Keratinocyte (primary cell): ENCODE data around the gene DACT1. TPM values are rescaled to one million over a fixed set of nuclear protein-coding genes. Genes with fewer than 3 reads are reported as not detected.

ENCODE experiments used
- DNase-seq: peaks from one replicate; pipeline ENCODE4 v3.0.0-alpha.2; 2011; ENCODE audit warnings: low read depth, missing footprints, low spot score
- FAIRE-seq: peaks from 2 replicates; lab custom pipeline; 2011; peaks lifted over from hg19 to GRCh38; lab: Jason Lieb, UNC
- H2AFZ ChIP-seq: 2 replicates; pipeline ENCODE4 v1.6.0; 2012; ENCODE audit warnings: low read length, control low read depth, inconsistent platforms; ENCODE audit not compliant: control insufficient read depth
- H3K27ac ChIP-seq: 2 replicates; pipeline ENCODE4 v1.5.1; 2011; ENCODE audit warnings: low read length; ENCODE audit not compliant: control insufficient read depth, insufficient read depth
- H3K27me3 ChIP-seq: 3 replicates; pipeline ENCODE4 v1.6.0; 2011; ENCODE audit warnings: low read length; ENCODE audit not compliant: control insufficient read depth, insufficient read depth; ENCODE audit errors: extremely low read depth
- H3K36me3 ChIP-seq, 2 experiments: 2 replicates in 1 of 2; 3 replicates in 1 of 2; pipeline ENCODE4 v1.5.1; 2011; ENCODE audit warnings: low read length in 2 of 2, mild to moderate bottlenecking in 1 of 2; ENCODE audit not compliant: control insufficient read depth in 2 of 2, insufficient read depth in 2 of 2; ENCODE audit errors: extremely low read depth in 1 of 2
- H3K4me1 ChIP-seq: 3 replicates; pipeline ENCODE4 v1.5.1; 2011; ENCODE audit warnings: low read length; ENCODE audit not compliant: control insufficient read depth, insufficient read depth; ENCODE audit errors: extremely low read depth
- H3K4me2 ChIP-seq: 3 replicates; pipeline ENCODE4 v1.6.0; 2011; ENCODE audit warnings: low read depth, low read length; ENCODE audit not compliant: control insufficient read depth, insufficient read depth; ENCODE audit errors: extremely low read depth
- H3K4me3 ChIP-seq, 3 experiments: fragments of 200-600 bp in 1 of 3; sonication (generic) in 1 of 3; 2 replicates in 2 of 3; 3 replicates in 1 of 3; pipeline ENCODE4 v1.5.1; 2011 to 2016; ENCODE audit warnings: low read length in 3 of 3, mild to moderate bottlenecking in 3 of 3, control low read depth in 2 of 3, inconsistent platforms in 1 of 3, low read depth in 1 of 3, mixed read lengths in 1 of 3, mixed run types in 1 of 3, moderate library complexity in 1 of 3; ENCODE audit not compliant: control insufficient read depth in 2 of 3, insufficient read depth in 2 of 3; ENCODE audit errors: extremely low read depth in 1 of 3
- H3K79me2 ChIP-seq: 2 replicates; pipeline ENCODE4 v1.6.0; 2012; ENCODE audit warnings: low read length; ENCODE audit not compliant: control insufficient read depth, insufficient read depth
- H3K9ac ChIP-seq: 3 replicates; pipeline ENCODE4 v1.6.0; 2011; ENCODE audit warnings: low read length; ENCODE audit not compliant: control insufficient read depth, insufficient read depth; ENCODE audit errors: extremely low read depth
- H3K9me1 ChIP-seq: 3 replicates; pipeline ENCODE4 v1.6.0; 2011; ENCODE audit warnings: low read length; ENCODE audit not compliant: control insufficient read depth, insufficient read depth; ENCODE audit errors: extremely low read depth
- H3K9me3 ChIP-seq: 2 replicates; pipeline ENCODE4 v1.5.1; 2012; ENCODE audit warnings: low read depth, low read length; ENCODE audit not compliant: control insufficient read depth
- H4K20me1 ChIP-seq: 3 replicates; pipeline ENCODE4 v1.6.0; 2011; ENCODE audit warnings: low read length; ENCODE audit not compliant: control insufficient read depth, insufficient read depth; ENCODE audit errors: extremely low read depth
- CTCF ChIP-seq, 3 experiments: IDR thresholded peaks in 1 of 3; conservative IDR thresholded peaks in 1 of 3; optimal IDR thresholded peaks in 1 of 3; 2 replicates in 2 of 3; 3 replicates in 1 of 3; pipeline versions ENCODE3 to v1.5.1; 2011; ENCODE audit warnings: low read length in 3 of 3, mild to moderate bottlenecking in 3 of 3, moderate library complexity in 2 of 3, control low read depth in 1 of 3, inconsistent platforms in 1 of 3; ENCODE audit not compliant: insufficient read depth in 2 of 3; ENCODE audit errors: extremely low read depth in 1 of 3
- EZH2 ChIP-seq: IDR thresholded peaks from one replicate; pipeline ENCODE4 v1.6.1; 2012; ENCODE audit warnings: inconsistent platforms, mild to moderate bottlenecking, low read length, moderate library complexity
- dilution Hi-C: fragments of 300-500 bp; cut with MboI; formaldehyde crosslinking; loops from one replicate; pipeline ENCODE4 v1.7.0; 2020; ENCODE audit warnings: low sequenced_read_pairs; ENCODE audit not compliant: extremely low pct_ligation_motif_present
- polyA plus RNA-seq, 5 experiments: library from polyadenylated mRNA; depleted of rRNA in 3 of 5; stranded (reverse) in 3 of 5; stranded (forward) in 1 of 5; unstranded in 1 of 5; fragments of >200 nt; gene quantifications; 1 replicate in 1 of 5; 2 replicates in 3 of 5; 3 replicates in 1 of 5; pipeline versions ENCODE4 v1.2.1 to v1.2.3, GENCODE V29; 2011 to 2012; ENCODE audit warnings: missing spikeins in 2 of 5, low read depth in 1 of 5, low replicate concordance in 1 of 5

DACT1 gene
- polyA plus RNA-seq, 1 donor (not counting 4 experiments of a cell fraction or from before 2014, with no cell fraction given), result 0.10 TPM

- Histone ChIP-seq H3K4me3 (no peak overlapping the region), H3K4me1 (no peaks in the 10 kb centered on the region), H3K9me1 (no peaks in the 10 kb centered on the region), H3K27ac (no peak overlapping the region), H3K36me3 (no peaks in the 10 kb centered on the region), H3K9ac (no peak overlapping the region), H3K79me2 (no peaks in the 10 kb centered on the region), H2AFZ (no peak overlapping the region), H4K20me1 (no peaks in the 10 kb centered on the region), H3K9me3 (no peaks in the 10 kb centered on the region), H3K27me3 (no peaks in the 10 kb centered on the region), H3K4me2 (no peak overlapping the region)
- DNase-seq (no peak), FAIRE-seq (no peak)
- TF ChIP-seq CTCF (optimal IDR thresholded peaks at IDR 0.05 in 1 of 3, IDR thresholded peaks at IDR 0.05 in 1 of 3, conservative IDR thresholded peaks at IDR 0.05 in 1 of 3; ENCODE audit: extremely low read depth in 1 of 3, insufficient read depth in 2 of 3, low read length in 3 of 3), result no peak
- TF ChIP-seq EZH2, result no peak
- dilution Hi-C loops, result no loop called here
These were observed 12.3 kb upstream of the DACT1 start for GRCh38 chr14:58625438-58625837.

GRCh38 chr14:58626431-58626831 is 11.3 kb upstream of the DACT1 start:
- H3K9ac ChIP-seq, result no peak overlapping the region
- DNase-seq (no peak), FAIRE-seq (no peak)
- H3K4me1 ChIP-seq, result no peaks in the 10 kb centered on the region
- dilution Hi-C loops, result no loop called here
- H3K4me3 ChIP-seq, result no peak overlapping the region
- H3K36me3 ChIP-seq, result no peaks in the 10 kb centered on the region
- no peaks in the 10 kb centered on the region for H4K20me1 ChIP-seq
- H2AFZ ChIP-seq, result no peak overlapping the region
- H3K9me3 ChIP-seq, result no peaks in the 10 kb centered on the region
- no peak for TF ChIP-seq CTCF (optimal IDR thresholded peaks at IDR 0.05 in 1 of 3, IDR thresholded peaks at IDR 0.05 in 1 of 3, conservative IDR thresholded peaks at IDR 0.05 in 1 of 3; ENCODE audit: extremely low read depth in 1 of 3, insufficient read depth in 2 of 3, low read length in 3 of 3)
- TF ChIP-seq EZH2, result no peak
- H3K27me3 ChIP-seq, result peaks cover 5% of the 10 kb centered on the region
- no peak overlapping the region for H3K27ac ChIP-seq
- H3K79me2 ChIP-seq, result no peaks in the 10 kb centered on the region
- no peaks in the 10 kb centered on the region for H3K9me1 ChIP-seq
- no peak overlapping the region for H3K4me2 ChIP-seq
